Chondrocyte (in vitro differentiated cells): ENCODE data around the gene PAPPA2. TPM values are rescaled to one million over a fixed set of nuclear protein-coding genes. Genes with fewer than 3 reads are reported as not detected.

Experiments used
- DNase-seq: peaks from one replicate; pipeline ENCODE4 v3.0.0; 2021; ENCODE audit warnings: mixed read lengths, low spot score
- H3K27ac Mint-ChIP-seq: one replicate; pipeline ENCODE4 v1.8.0; 2021; ENCODE audit warnings: mild to moderate bottlenecking, moderate library complexity, mixed read lengths; ENCODE audit not compliant: unreplicated experiment
- H3K27me3 Mint-ChIP-seq: 2 replicates; pipeline ENCODE4 v1.8.0; 2021; ENCODE audit warnings: low read depth, mixed read lengths
- H3K36me3 Mint-ChIP-seq: 2 replicates; pipeline ENCODE4 v1.8.0; 2021; ENCODE audit warnings: low read depth, mixed read lengths
- H3K4me1 Mint-ChIP-seq: 2 replicates; pipeline ENCODE4 v1.8.0; 2021; ENCODE audit warnings: low read depth, mild to moderate bottlenecking, mixed read lengths
- H3K4me3 Mint-ChIP-seq: one replicate; pipeline ENCODE4 v1.8.0; 2021; ENCODE audit warnings: mild to moderate bottlenecking, moderate library complexity, mixed read lengths; ENCODE audit not compliant: unreplicated experiment
- H3K9me3 Mint-ChIP-seq: 2 replicates; pipeline ENCODE4 v1.8.0; 2021; ENCODE audit warnings: low read depth, mixed read lengths
- total RNA-seq: library from RNA; stranded (reverse); gene quantifications from 3 replicates; pipeline ENCODE4 v1.2.1, GENCODE V29; 2021
- TF ChIP-seq, protein P1 (sequence below): fragments of 200-600 bp; sonication (generic); IDR thresholded peaks from 2 replicates; pipeline ENCODE4 v1.5.0; 2021; ENCODE audit warnings: antibody characterized with exemption, mild to moderate bottlenecking, moderate library complexity

The PAPPA2 gene
- total RNA-seq, 1 donor from 2014 or later, result 0.42 TPM

GRCh38 chr1:176765608-176766007 is 302.6 kb downstream of the PAPPA2 start:
- H3K36me3 Mint-ChIP-seq, result no peaks in the 10 kb centered on the region
- TF ChIP-seq, protein P1, sequence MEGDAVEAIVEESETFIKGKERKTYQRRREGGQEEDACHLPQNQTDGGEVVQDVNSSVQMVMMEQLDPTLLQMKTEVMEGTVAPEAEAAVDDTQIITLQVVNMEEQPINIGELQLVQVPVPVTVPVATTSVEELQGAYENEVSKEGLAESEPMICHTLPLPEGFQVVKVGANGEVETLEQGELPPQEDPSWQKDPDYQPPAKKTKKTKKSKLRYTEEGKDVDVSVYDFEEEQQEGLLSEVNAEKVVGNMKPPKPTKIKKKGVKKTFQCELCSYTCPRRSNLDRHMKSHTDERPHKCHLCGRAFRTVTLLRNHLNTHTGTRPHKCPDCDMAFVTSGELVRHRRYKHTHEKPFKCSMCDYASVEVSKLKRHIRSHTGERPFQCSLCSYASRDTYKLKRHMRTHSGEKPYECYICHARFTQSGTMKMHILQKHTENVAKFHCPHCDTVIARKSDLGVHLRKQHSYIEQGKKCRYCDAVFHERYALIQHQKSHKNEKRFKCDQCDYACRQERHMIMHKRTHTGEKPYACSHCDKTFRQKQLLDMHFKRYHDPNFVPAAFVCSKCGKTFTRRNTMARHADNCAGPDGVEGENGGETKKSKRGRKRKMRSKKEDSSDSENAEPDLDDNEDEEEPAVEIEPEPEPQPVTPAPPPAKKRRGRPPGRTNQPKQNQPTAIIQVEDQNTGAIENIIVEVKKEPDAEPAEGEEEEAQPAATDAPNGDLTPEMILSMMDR, result no peak
- no peak overlapping the region for H3K4me3 Mint-ChIP-seq
- peaks cover 2% of the 10 kb centered on the region for H3K27me3 Mint-ChIP-seq
- no peak overlapping the region for H3K27ac Mint-ChIP-seq
- no peaks in the 10 kb centered on the region for H3K4me1 Mint-ChIP-seq
- no peaks in the 10 kb centered on the region for H3K9me3 Mint-ChIP-seq
- no peak for DNase-seq

DNA sequence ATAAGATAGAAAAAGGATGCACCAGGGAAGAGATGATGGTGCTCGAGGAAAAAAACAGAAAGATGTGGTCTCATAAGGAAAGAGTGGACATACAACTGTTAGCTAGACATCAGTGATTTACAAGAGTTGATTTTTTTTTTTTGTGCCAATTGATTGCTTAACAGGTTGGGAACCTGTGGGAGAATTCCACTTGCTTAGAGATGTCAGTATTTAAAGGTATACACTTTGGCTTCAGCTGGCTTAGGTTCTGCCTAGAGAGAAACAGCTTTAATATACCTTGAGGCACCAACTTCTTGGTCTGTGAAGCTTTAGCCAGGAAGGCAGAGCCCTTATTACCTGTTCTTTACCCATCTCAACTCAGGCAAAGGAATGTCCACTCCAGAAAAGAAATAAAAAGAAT is 303.8 kb downstream of the PAPPA2 start:
- H3K36me3 Mint-ChIP-seq, result no peaks in the 10 kb centered on the region
- no peaks in the 10 kb centered on the region for H3K4me1 Mint-ChIP-seq
- TF ChIP-seq, protein P1, result no peak
- no peak overlapping the region for H3K27ac Mint-ChIP-seq
- no peak for DNase-seq
- H3K9me3 Mint-ChIP-seq, result no peaks in the 10 kb centered on the region
- H3K27me3 Mint-ChIP-seq, result peaks cover 2% of the 10 kb centered on the region
- no peak overlapping the region for H3K4me3 Mint-ChIP-seq

DNA sequence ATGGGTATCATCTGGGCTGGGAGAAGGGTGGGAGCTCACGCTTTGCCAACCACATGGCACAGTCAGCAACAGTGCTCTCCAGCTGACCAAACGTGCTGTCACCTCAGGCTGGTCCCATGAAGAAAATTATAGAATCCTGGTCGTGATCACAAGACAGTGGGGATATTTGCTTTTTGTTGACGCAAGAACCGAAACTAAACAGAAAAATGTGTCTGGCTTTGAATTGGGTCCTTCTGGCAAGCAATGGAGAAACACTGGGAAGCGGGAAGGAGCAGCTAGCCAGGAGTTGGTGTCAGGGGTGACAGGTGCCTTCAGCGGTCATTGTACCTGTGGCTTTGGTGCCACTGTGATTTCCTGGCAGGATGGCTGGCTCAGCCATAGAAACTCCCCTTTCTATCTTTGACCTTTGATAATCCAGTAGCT is 304.8 kb downstream of the PAPPA2 start:
- TF ChIP-seq, protein P1, result no peak
- Mint-ChIP-seq H3K36me3 (no peaks in the 10 kb centered on the region), H3K27ac (no peak overlapping the region), H3K4me1 (no peaks in the 10 kb centered on the region), H3K4me3 (no peak overlapping the region), H3K9me3 (no peaks in the 10 kb centered on the region), H3K27me3 (peaks cover 2% of the 10 kb centered on the region)
- no peak for DNase-seq

DNA sequence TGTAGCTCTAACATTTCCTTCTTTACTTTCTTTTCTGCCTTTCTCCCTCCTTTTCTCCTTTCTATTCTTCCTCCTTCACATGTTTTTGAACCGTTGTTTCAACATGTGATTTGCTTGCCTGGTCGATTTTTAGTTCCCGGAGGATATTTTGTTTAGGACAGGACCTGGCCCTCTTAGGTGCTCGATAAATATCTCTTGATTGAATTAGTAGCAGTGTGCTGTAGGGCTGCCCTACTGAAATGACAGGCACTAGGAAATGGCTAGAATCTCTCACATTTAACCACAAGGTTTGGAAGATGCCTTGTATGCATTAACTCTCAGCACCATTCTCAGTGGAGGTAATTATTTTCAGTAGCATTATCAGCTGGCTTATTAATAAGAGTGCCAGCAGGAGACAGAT is 305.6 kb downstream of the PAPPA2 start:
- Mint-ChIP-seq H3K36me3 (no peaks in the 10 kb centered on the region), H3K27ac (no peak overlapping the region), H3K4me1 (no peaks in the 10 kb centered on the region), H3K27me3 (peaks cover 2% of the 10 kb centered on the region), H3K4me3 (no peak overlapping the region), H3K9me3 (no peaks in the 10 kb centered on the region)
- TF ChIP-seq, protein P1, result no peak
- no peak for DNase-seq

DNA sequence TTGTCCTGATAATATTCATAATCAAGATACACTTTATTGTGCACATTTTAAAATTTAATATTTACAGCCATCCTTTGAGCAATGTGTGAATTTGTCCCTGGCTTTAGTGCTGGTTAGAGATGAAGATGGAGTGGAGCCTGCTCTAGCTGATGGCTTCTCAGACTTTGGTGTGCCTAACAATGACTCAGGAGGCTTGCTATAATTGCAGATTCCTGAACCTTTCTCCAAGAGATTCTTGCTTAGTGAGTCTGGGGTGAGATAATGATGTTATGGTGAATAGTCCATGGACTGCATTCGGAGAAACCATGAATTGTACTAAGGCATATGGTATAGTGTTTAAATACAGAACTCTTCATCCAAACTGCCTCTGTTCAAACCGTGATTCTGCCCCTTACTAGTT is 307.1 kb downstream of the PAPPA2 start:
- Mint-ChIP-seq H3K27me3 (peaks cover 2% of the 10 kb centered on the region), H3K27ac (no peak overlapping the region), H3K4me1 (no peaks in the 10 kb centered on the region), H3K4me3 (no peak overlapping the region), H3K36me3 (no peaks in the 10 kb centered on the region), H3K9me3 (no peaks in the 10 kb centered on the region)
- TF ChIP-seq, protein P1, result no peak
- DNase-seq, result no peak
